IMR-90 (cell line): ENCODE measurements around the gene ILDR2. TPM values are rescaled to one million over a fixed set of nuclear protein-coding genes. Genes with fewer than 3 reads are reported as not detected.

Experiments used
- ATAC-seq: fragments of 200-7000 bp; cut with Tn5 transposase; 2 replicates; pipeline ENCODE4 v1.9.1; 2020; ENCODE audit warnings: low read depth, mild to moderate bottlenecking, moderate library complexity
- BruUV-seq: library from RNA; stranded (reverse); fragments of 400-500 nt; replicated peaks from 2 replicates; lab custom pipeline; 2021; lab: Mats Ljungman, UMichigan
- CTCF ChIA-PET: fragments of 300-600 bp; formaldehyde crosslinking; extraction: SDS; loops from one replicate; lab custom pipeline; 2021; ENCODE audit warnings: antibody characterized with exemption; lab: Yijun Ruan, JAX
- POLR2A ChIA-PET: fragments of 300-600 bp; sonication (Branson Sonifier 250); formaldehyde crosslinking; loops from one replicate; lab custom pipeline; 2022; ENCODE audit warnings: antibody characterized with exemption; ENCODE audit not compliant: unreplicated experiment; lab: Charles Lee
- DNase-seq: peaks from one replicate; pipeline ENCODE4 v3.0.0; 2013
- H2AFZ ChIP-seq: replicated peaks from 2 replicates; pipeline ENCODE3; 2013; ENCODE audit warnings: low read length, mild to moderate bottlenecking; ENCODE audit not compliant: poor library complexity
- H2AK5ac ChIP-seq: 2 replicates; pipeline ENCODE4 v1.6.1; 2013; ENCODE audit warnings: low read depth, low read length, inconsistent platforms
- H2AK9ac ChIP-seq: replicated peaks from 2 replicates; pipeline ENCODE3; 2013; ENCODE audit warnings: mild to moderate bottlenecking, low read depth, low read length, moderate library complexity; ENCODE audit not compliant: poor library complexity
- H2BK120ac ChIP-seq: 2 replicates; pipeline ENCODE4 v1.6.1; 2013; ENCODE audit warnings: low read depth, low read length, inconsistent platforms
- H2BK15ac ChIP-seq: 3 replicates; pipeline ENCODE4 v1.6.1; 2013; ENCODE audit warnings: low read depth, low read length, inconsistent platforms
- H2BK20ac ChIP-seq: 2 replicates; pipeline ENCODE4 v1.6.1; 2013; ENCODE audit warnings: low read depth, mild to moderate bottlenecking, inconsistent platforms, low read length, moderate library complexity
- H2BK5ac ChIP-seq: 2 replicates; pipeline ENCODE4 v1.6.1; 2013; ENCODE audit warnings: mild to moderate bottlenecking, low read depth, low read length, inconsistent platforms; ENCODE audit not compliant: poor library complexity, severe bottlenecking
- H3K14ac ChIP-seq: replicated peaks from 2 replicates; pipeline ENCODE4 v1.6.1; 2013; ENCODE audit warnings: low read depth, low read length, inconsistent platforms
- H3K18ac ChIP-seq: 2 replicates; pipeline ENCODE4 v1.6.1; 2013; ENCODE audit warnings: low read depth, low read length, control low read depth
- H3K23ac ChIP-seq: 2 replicates; pipeline ENCODE4 v1.6.1; 2013; ENCODE audit warnings: low read depth, low read length, inconsistent platforms
- H3K27ac ChIP-seq: 2 replicates; pipeline ENCODE4 v1.5.1; 2013; ENCODE audit warnings: mild to moderate bottlenecking, control low read depth, low read length; ENCODE audit not compliant: insufficient read depth
- H3K27me3 ChIP-seq: 2 replicates; pipeline ENCODE4 v1.6.1; 2013; ENCODE audit warnings: low read length; ENCODE audit not compliant: control insufficient read depth, insufficient read depth
- H3K36me3 ChIP-seq: 2 replicates; pipeline ENCODE4 v1.6.1; 2013; ENCODE audit warnings: low read length, mixed read lengths; ENCODE audit not compliant: control insufficient read depth, insufficient read depth
- H3K4ac ChIP-seq: 2 replicates; pipeline ENCODE4 v1.6.1; 2013; ENCODE audit warnings: low read depth, low read length, inconsistent platforms
- H3K4me1 ChIP-seq: 2 replicates; pipeline ENCODE4 v1.6.1; 2013; ENCODE audit warnings: low read length, mixed read lengths; ENCODE audit not compliant: control insufficient read depth, insufficient read depth
- H3K4me2 ChIP-seq: 2 replicates; pipeline ENCODE4 v1.6.1; 2013; ENCODE audit warnings: low read depth, mild to moderate bottlenecking, control low read depth, low read length, moderate library complexity
- H3K4me3 ChIP-seq: 2 replicates; pipeline ENCODE4 v1.5.1; 2013; ENCODE audit warnings: low read depth, mild to moderate bottlenecking, control low read depth, low read length, moderate library complexity; ENCODE audit not compliant: insufficient read depth
- H3K56ac ChIP-seq: 2 replicates; pipeline ENCODE4 v1.6.1; 2013; ENCODE audit warnings: low read length, inconsistent platforms; ENCODE audit not compliant: insufficient read depth; ENCODE audit errors: extremely low read depth
- H3K79me1 ChIP-seq, 2 experiments: 2 replicates each; pipeline ENCODE4 v1.6.1; 2013; ENCODE audit warnings: low read length in 2 of 2, inconsistent platforms in 1 of 2, low read depth in 1 of 2
- H3K9ac ChIP-seq: 2 replicates; pipeline ENCODE4 v1.6.1; 2013; ENCODE audit warnings: low read depth, low read length, control low read depth
- H3K9me1 ChIP-seq: 2 replicates; pipeline ENCODE4 v1.6.1; 2013; ENCODE audit warnings: low read length, inconsistent platforms; ENCODE audit not compliant: insufficient read depth
- H3K9me3 ChIP-seq: 2 replicates; pipeline ENCODE4 v1.6.1; 2013; ENCODE audit warnings: low read length; ENCODE audit not compliant: control insufficient read depth, insufficient read depth
- H4K20me1 ChIP-seq: 2 replicates; pipeline ENCODE4 v1.6.1; 2013; ENCODE audit warnings: low read length, inconsistent platforms; ENCODE audit not compliant: insufficient read depth
- H4K5ac ChIP-seq: 2 replicates; pipeline ENCODE4 v1.6.1; 2013; ENCODE audit warnings: mild to moderate bottlenecking, low read depth, low read length, control low read depth
- H4K8ac ChIP-seq, 2 experiments: 2 replicates each; pipeline ENCODE4 v1.6.1; 2013; ENCODE audit warnings: low read depth in 2 of 2, low read length in 2 of 2, control low read depth in 1 of 2, inconsistent platforms in 1 of 2
- H4K91ac ChIP-seq: 2 replicates; pipeline ENCODE4 v1.6.1; 2013; ENCODE audit warnings: low read depth, low read length, inconsistent platforms; ENCODE audit not compliant: insufficient read depth
- BHLHE40 ChIP-seq: fragments of 150-350 bp; IDR thresholded peaks from 2 replicates; pipeline ENCODE4 v1.6.1; 2016; ENCODE audit warnings: mild to moderate bottlenecking, low read depth, low read length
- CEBPB ChIP-seq: IDR thresholded peaks from 2 replicates; pipeline ENCODE4 v1.6.1; 2012; ENCODE audit warnings: low read depth, low read length, improper control_type of control experiment
- CHD1 ChIP-seq: IDR thresholded peaks from 2 replicates; pipeline ENCODE4 v1.6.1; 2012; ENCODE audit warnings: low read depth, low read length, improper control_type of control experiment
- FOS ChIP-seq: fragments of 150-350 bp; IDR thresholded peaks from 2 replicates; pipeline ENCODE4 v1.6.1; 2016; ENCODE audit warnings: low read depth, low read length
- MAFK ChIP-seq: IDR thresholded peaks from 2 replicates; pipeline ENCODE4 v1.6.1; 2012; ENCODE audit warnings: low read depth, low read length, improper control_type of control experiment
- MAZ ChIP-seq: IDR thresholded peaks from 2 replicates; pipeline ENCODE4 v1.6.1; 2012; ENCODE audit warnings: low read depth, mild to moderate bottlenecking, low read length, improper control_type of control experiment, moderate library complexity, borderline replicate concordance
- MXI1 ChIP-seq: IDR thresholded peaks from 2 replicates; pipeline ENCODE4 v1.6.1; 2012; ENCODE audit warnings: low read depth, mild to moderate bottlenecking, low read length, moderate library complexity, borderline replicate concordance
- NFE2L2 ChIP-seq: fragments of 150-350 bp; IDR thresholded peaks from 2 replicates; pipeline ENCODE4 v1.6.1; 2016; ENCODE audit warnings: low read depth, mild to moderate bottlenecking, low read length
- POLR2A ChIP-seq: IDR thresholded peaks from 2 replicates; pipeline ENCODE4 v1.6.1; 2012; ENCODE audit warnings: mild to moderate bottlenecking, low read depth, low read length
- RAD21 ChIP-seq: IDR thresholded peaks from 2 replicates; pipeline ENCODE4 v1.6.1; 2012; ENCODE audit warnings: low read length, improper control_type of control experiment
- RCOR1 ChIP-seq: IDR thresholded peaks from 2 replicates; pipeline ENCODE4 v1.6.1; 2012; ENCODE audit warnings: mild to moderate bottlenecking, low read length, improper control_type of control experiment; ENCODE audit not compliant: insufficient replicate concordance
- RFX5 ChIP-seq: IDR thresholded peaks from 2 replicates; pipeline ENCODE4 v1.8.0; 2012; ENCODE audit warnings: low read depth, mild to moderate bottlenecking, low read length, moderate library complexity
- SMC3 ChIP-seq: fragments of 150-350 bp; IDR thresholded peaks from 2 replicates; pipeline ENCODE4 v1.6.1; 2016; ENCODE audit warnings: low read depth, mild to moderate bottlenecking, antibody characterized with exemption, low read length, moderate library complexity
- whole genome bisulfite sequencing, 2 experiments: methylation state at CpG; one replicate each; pipeline versions ENCODE4 v1.1.5 to v1.1.7; 2013; ENCODE audit warnings: missing lambda C conversion rate in 2 of 2; ENCODE audit not compliant: insufficient read length in 1 of 2; ENCODE audit errors: extremely low coverage in 2 of 2; 5-methylcytosine and 5-hydroxymethylcytosine counted together
- dilution Hi-C: fragments of 300-500 bp; cut with HindIII; formaldehyde crosslinking; loops from one replicate; pipeline ENCODE4 v1.14.3; 2018; ENCODE audit warnings: low sequenced_read_pairs; ENCODE audit not compliant: unreplicated experiment
- in situ Hi-C: fragments of 300-500 bp; cut with MboI; formaldehyde crosslinking; loops from 3 replicates; pipeline ENCODE4 v1.14.3; 2019; ENCODE audit warnings: low sequenced_read_pairs, inconsistent platforms, mixed read lengths
- intact Hi-C: fragments of 100-400 bp; cut with micrococcal nuclease; formaldehyde crosslinking; loops from 2 replicates; pipeline ENCODE4 v1.10.0; 2022
- polyA plus RNA-seq, 3 experiments: library from polyadenylated mRNA; depleted of rRNA; stranded (reverse); fragments of >200 nt; gene quantifications; 2 replicates each; pipeline ENCODE4 v1.2.3, GENCODE V29; 2012; ENCODE audit warnings: low replicate concordance in 1 of 3
- total RNA-seq: library from RNA; depleted of rRNA; stranded (reverse); fragments of >200 nt; gene quantifications from 2 replicates; pipeline ENCODE4 v1.2.3, GENCODE V29; 2012
- TF ChIP-seq, protein P1 (sequence below): conservative IDR thresholded peaks from 2 replicates; pipeline ENCODE4 v1.5.1; 2012; ENCODE audit warnings: mild to moderate bottlenecking, low read depth, low read length, improper control_type of control experiment
- TF ChIP-seq, protein P2 (sequence below): fragments of 150-350 bp; IDR thresholded peaks from 2 replicates; pipeline ENCODE4 v1.6.1; 2017; ENCODE audit warnings: mild to moderate bottlenecking, antibody characterized with exemption, low read length, low read depth
- TF ChIP-seq, protein P3 (sequence below): fragments of 150-350 bp; IDR thresholded peaks from 2 replicates; pipeline ENCODE4 v1.6.1; 2016; ENCODE audit warnings: low read depth, mild to moderate bottlenecking, low read length, moderate library complexity, borderline replicate concordance

ILDR2 gene
- total and polyA plus RNA-seq, 2 of the 4 experiments (the other 2 are of a cell fraction) = under 0.01 TPM; not detected in 1

- Histone ChIP-seq H3K56ac (no peak overlapping the region), H4K8ac (no peak overlapping the region), H3K79me1 (no peaks in the 10 kb centered on the region), H2BK120ac (no peak overlapping the region), H4K91ac (no peak overlapping the region), H3K9me3 (no peaks in the 10 kb centered on the region), H3K4me2 (no peak overlapping the region), H3K9me1 (no peaks in the 10 kb centered on the region), H2BK15ac (no peak overlapping the region), H2BK5ac (no peak overlapping the region), H3K14ac (no peak overlapping the region), H3K36me3 (no peaks in the 10 kb centered on the region), H2AFZ (no peak overlapping the region), H2AK9ac (no peak overlapping the region), H4K20me1 (no peaks in the 10 kb centered on the region), H3K4ac (no peak overlapping the region), H2BK20ac (no peak overlapping the region), H4K5ac (no peak overlapping the region), H3K4me1 (no peaks in the 10 kb centered on the region), H3K27me3 (no peaks in the 10 kb centered on the region), H2AK5ac (no peak overlapping the region), H3K27ac (no peak overlapping the region), H3K4me3 (no peak overlapping the region), H3K9ac (no peak overlapping the region), H3K23ac (no peak overlapping the region), H3K18ac (no peak overlapping the region)
- TF ChIP-seq RCOR1 (no peak), CHD1 (no peak), SMC3 (no peak), FOS (no peak), RFX5 (no peak), NFE2L2 (no peak), CEBPB (no peak), MAFK (no peak), POLR2A (no peak), MXI1 (no peak), RAD21 (no peak), BHLHE40 (no peak), MAZ (no peak)
- TF ChIP-seq, protein P1, sequence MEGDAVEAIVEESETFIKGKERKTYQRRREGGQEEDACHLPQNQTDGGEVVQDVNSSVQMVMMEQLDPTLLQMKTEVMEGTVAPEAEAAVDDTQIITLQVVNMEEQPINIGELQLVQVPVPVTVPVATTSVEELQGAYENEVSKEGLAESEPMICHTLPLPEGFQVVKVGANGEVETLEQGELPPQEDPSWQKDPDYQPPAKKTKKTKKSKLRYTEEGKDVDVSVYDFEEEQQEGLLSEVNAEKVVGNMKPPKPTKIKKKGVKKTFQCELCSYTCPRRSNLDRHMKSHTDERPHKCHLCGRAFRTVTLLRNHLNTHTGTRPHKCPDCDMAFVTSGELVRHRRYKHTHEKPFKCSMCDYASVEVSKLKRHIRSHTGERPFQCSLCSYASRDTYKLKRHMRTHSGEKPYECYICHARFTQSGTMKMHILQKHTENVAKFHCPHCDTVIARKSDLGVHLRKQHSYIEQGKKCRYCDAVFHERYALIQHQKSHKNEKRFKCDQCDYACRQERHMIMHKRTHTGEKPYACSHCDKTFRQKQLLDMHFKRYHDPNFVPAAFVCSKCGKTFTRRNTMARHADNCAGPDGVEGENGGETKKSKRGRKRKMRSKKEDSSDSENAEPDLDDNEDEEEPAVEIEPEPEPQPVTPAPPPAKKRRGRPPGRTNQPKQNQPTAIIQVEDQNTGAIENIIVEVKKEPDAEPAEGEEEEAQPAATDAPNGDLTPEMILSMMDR = no peak
- TF ChIP-seq, protein P2, sequence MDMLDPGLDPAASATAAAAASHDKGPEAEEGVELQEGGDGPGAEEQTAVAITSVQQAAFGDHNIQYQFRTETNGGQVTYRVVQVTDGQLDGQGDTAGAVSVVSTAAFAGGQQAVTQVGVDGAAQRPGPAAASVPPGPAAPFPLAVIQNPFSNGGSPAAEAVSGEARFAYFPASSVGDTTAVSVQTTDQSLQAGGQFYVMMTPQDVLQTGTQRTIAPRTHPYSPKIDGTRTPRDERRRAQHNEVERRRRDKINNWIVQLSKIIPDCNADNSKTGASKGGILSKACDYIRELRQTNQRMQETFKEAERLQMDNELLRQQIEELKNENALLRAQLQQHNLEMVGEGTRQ = no peak
- TF ChIP-seq, protein P3, sequence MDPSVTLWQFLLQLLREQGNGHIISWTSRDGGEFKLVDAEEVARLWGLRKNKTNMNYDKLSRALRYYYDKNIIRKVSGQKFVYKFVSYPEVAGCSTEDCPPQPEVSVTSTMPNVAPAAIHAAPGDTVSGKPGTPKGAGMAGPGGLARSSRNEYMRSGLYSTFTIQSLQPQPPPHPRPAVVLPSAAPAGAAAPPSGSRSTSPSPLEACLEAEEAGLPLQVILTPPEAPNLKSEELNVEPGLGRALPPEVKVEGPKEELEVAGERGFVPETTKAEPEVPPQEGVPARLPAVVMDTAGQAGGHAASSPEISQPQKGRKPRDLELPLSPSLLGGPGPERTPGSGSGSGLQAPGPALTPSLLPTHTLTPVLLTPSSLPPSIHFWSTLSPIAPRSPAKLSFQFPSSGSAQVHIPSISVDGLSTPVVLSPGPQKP = no peak
- POLR2A ChIA-PET = no interaction called here
- no TSS peak for BruUV-seq
- dilution Hi-C loops (no loop called here), intact Hi-C loops (no loop called here), in situ Hi-C loops (no loop called here)
- ATAC-seq (no peak), DNase-seq (no peak)
- WGBS, 2 experiments = no CpG with 5 or more reads among the region's 1 CpG
- CTCF ChIA-PET = no interaction called here
These were observed 47.0 kb upstream of the ILDR2 start for GRCh38 chr1:167022384-167022783.
